Panc1 (cell line): ENCODE measurements around the gene CREBRF. TPM values are rescaled to one million over a fixed set of nuclear protein-coding genes. Genes with fewer than 3 reads are reported as not detected.
"Not testable (repeated sequence)": the region's sequence is repeated elsewhere in the genome, so short reads cannot be mapped to it uniquely, and the experiment has no call there.

Experiments used
- ATAC-seq: fragments of 200-7000 bp; cut with Tn5 transposase; 2 replicates; pipeline ENCODE4 v1.9.1; 2020; ENCODE audit warnings: mild to moderate bottlenecking, moderate library complexity
- BruUV-seq: library from RNA; stranded (reverse); fragments of 400-500 nt; replicated peaks from 2 replicates; lab custom pipeline; 2021; lab: Mats Ljungman, UMichigan
- CTCF ChIA-PET: fragments of 300-600 bp; sonication (Branson Sonifier 250); formaldehyde crosslinking; loops from one replicate; lab custom pipeline; 2022; ENCODE audit warnings: antibody characterized with exemption; lab: Charles Lee
- POLR2A ChIA-PET: fragments of 300-600 bp; sonication (Branson Sonifier 250); formaldehyde crosslinking; loops from one replicate; lab custom pipeline; 2022; ENCODE audit warnings: antibody characterized with exemption; lab: Charles Lee
- DNase-seq: peaks from one replicate; pipeline ENCODE4 v3.0.0-alpha.2; 2010; ENCODE audit warnings: low read depth, low spot score
- H3K27ac ChIP-seq: 2 replicates; pipeline ENCODE4 v1.5.1; 2011; ENCODE audit warnings: mild to moderate bottlenecking, low read length, inconsistent platforms
- H3K27me3 ChIP-seq: fragments of 200-500 bp; sonication (Bioruptor generic); 2 replicates; pipeline ENCODE4 v1.6.0; 2014; ENCODE audit warnings: low read length, inconsistent platforms; ENCODE audit not compliant: control insufficient read depth, insufficient read depth
- H3K36me3 ChIP-seq: fragments of 200-500 bp; sonication (Bioruptor generic); 2 replicates; pipeline ENCODE4 v1.5.1; 2014; ENCODE audit warnings: inconsistent platforms, mild to moderate bottlenecking, low read length, moderate library complexity; ENCODE audit not compliant: control insufficient read depth, insufficient read depth
- H3K4me1 ChIP-seq: 2 replicates; pipeline ENCODE4 v1.5.1; 2011; ENCODE audit warnings: inconsistent platforms, mild to moderate bottlenecking, low read length, moderate library complexity; ENCODE audit not compliant: control insufficient read depth, insufficient read depth
- H3K4me3 ChIP-seq, 2 experiments: 2 replicates each; pipeline ENCODE4 v1.5.1; 2011 to 2012; ENCODE audit warnings: low read depth in 2 of 2, low read length in 2 of 2, mild to moderate bottlenecking in 2 of 2, inconsistent platforms in 1 of 2, moderate library complexity in 1 of 2
- H3K9me3 ChIP-seq: fragments of 200-500 bp; sonication (Bioruptor generic); 2 replicates; pipeline ENCODE4 v1.5.1; 2014; ENCODE audit warnings: low read depth, mild to moderate bottlenecking, inconsistent platforms, low read length, moderate library complexity; ENCODE audit not compliant: control insufficient read depth, insufficient read depth
- POLR2AphosphoS5 ChIP-seq: IDR thresholded peaks from 2 replicates; pipeline ENCODE4 v1.6.1; 2012; ENCODE audit warnings: mild to moderate bottlenecking, low read depth, low read length, moderate library complexity
- SIN3A ChIP-seq: IDR thresholded peaks from 2 replicates; pipeline ENCODE4 v1.6.1; 2012; ENCODE audit warnings: low read depth, mild to moderate bottlenecking, low read length, moderate library complexity, borderline replicate concordance; ENCODE audit not compliant: insufficient read depth
- TCF7L2 ChIP-seq: IDR thresholded peaks from 2 replicates; pipeline ENCODE4 v1.6.1; 2011; ENCODE audit warnings: mild to moderate bottlenecking, low read depth, low read length, inconsistent platforms
- in situ Hi-C: cut with HindIII; loops from 2 replicates; pipeline ENCODE4 v1.10.0; 2016; ENCODE audit warnings: low sequenced_read_pairs, low pct_unique_long_range_greater_than_20kb
- intact Hi-C: fragments of 100-400 bp; cut with micrococcal nuclease; formaldehyde crosslinking; loops from one replicate; pipeline ENCODE4 v1.10.0; 2022; ENCODE audit not compliant: unreplicated experiment
- total RNA-seq: library from RNA; stranded (reverse); gene quantifications from one replicate; pipeline ENCODE4 v1.2.1, GENCODE V29; 2021; ENCODE audit not compliant: unreplicated experiment
- TF ChIP-seq, protein P1 (sequence below), 2 experiments: IDR thresholded peaks; 2 replicates each; pipeline ENCODE4 v1.6.1; 2011 to 2012; ENCODE audit warnings: low read depth in 2 of 2, control low read depth in 1 of 2, low read length in 1 of 2, mild to moderate bottlenecking in 1 of 2, moderate library complexity in 1 of 2; ENCODE audit not compliant: insufficient read depth in 1 of 2
- TF ChIP-seq, protein P2 (sequence below): fragments of 450-650 bp; IDR thresholded peaks from 2 replicates; pipeline ENCODE4 v1.5.1; 2017; ENCODE audit warnings: mild to moderate bottlenecking

The CREBRF gene
- total RNA-seq, 1 experiment from 2014 or later = 9.0 TPM

- POLR2A ChIA-PET = no interaction called here
- H3K4me3 ChIP-seq = no peak overlapping the region
- ATAC-seq (no peak), DNase-seq (no peak)
- no peaks in the 10 kb centered on the region for H3K27me3 ChIP-seq
- H3K4me1 ChIP-seq = no peaks in the 10 kb centered on the region
- no peak overlapping the region for H3K27ac ChIP-seq
- CTCF ChIA-PET = no interaction called here
- BruUV-seq = no TSS peak
- H3K36me3 ChIP-seq = no peaks in the 10 kb centered on the region; the same call in 1 of the 2 replicates
- no peaks in the 10 kb centered on the region for H3K9me3 ChIP-seq
- intact Hi-C loops (no loop called here), in situ Hi-C loops (no loop called here)
- TF ChIP-seq, protein P1, sequence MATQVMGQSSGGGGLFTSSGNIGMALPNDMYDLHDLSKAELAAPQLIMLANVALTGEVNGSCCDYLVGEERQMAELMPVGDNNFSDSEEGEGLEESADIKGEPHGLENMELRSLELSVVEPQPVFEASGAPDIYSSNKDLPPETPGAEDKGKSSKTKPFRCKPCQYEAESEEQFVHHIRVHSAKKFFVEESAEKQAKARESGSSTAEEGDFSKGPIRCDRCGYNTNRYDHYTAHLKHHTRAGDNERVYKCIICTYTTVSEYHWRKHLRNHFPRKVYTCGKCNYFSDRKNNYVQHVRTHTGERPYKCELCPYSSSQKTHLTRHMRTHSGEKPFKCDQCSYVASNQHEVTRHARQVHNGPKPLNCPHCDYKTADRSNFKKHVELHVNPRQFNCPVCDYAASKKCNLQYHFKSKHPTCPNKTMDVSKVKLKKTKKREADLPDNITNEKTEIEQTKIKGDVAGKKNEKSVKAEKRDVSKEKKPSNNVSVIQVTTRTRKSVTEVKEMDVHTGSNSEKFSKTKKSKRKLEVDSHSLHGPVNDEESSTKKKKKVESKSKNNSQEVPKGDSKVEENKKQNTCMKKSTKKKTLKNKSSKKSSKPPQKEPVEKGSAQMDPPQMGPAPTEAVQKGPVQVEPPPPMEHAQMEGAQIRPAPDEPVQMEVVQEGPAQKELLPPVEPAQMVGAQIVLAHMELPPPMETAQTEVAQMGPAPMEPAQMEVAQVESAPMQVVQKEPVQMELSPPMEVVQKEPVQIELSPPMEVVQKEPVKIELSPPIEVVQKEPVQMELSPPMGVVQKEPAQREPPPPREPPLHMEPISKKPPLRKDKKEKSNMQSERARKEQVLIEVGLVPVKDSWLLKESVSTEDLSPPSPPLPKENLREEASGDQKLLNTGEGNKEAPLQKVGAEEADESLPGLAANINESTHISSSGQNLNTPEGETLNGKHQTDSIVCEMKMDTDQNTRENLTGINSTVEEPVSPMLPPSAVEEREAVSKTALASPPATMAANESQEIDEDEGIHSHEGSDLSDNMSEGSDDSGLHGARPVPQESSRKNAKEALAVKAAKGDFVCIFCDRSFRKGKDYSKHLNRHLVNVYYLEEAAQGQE (IDR thresholded peaks at IDR 0.05; ENCODE audit: insufficient read depth in 1 of 2, low read depth in 2 of 2, low read length in 1 of 2) = no peak
- TF ChIP-seq SIN3A = no peak
These were observed 97.7 kb downstream of the CREBRF start for GRCh38 chr5:173153842-173154241.

- H3K27me3 ChIP-seq, H3K4me3 ChIP-seq, BruUV-seq, DNase-seq, H3K9me3 ChIP-seq, POLR2A ChIA-PET, intact Hi-C loops, in situ Hi-C loops, ATAC-seq, H3K36me3 ChIP-seq, H3K4me1 ChIP-seq, H3K27ac ChIP-seq: not testable (repeated sequence)
- CTCF ChIA-PET = interaction anchor here (0.6 kb wide), 1 partner anchor 13 kb away, joined by 5 read pairs; no protein-coding TSS in a partner anchor
These were observed 98.5 kb downstream of the CREBRF start for GRCh38 chr5:173154619-173155018.

DNA sequence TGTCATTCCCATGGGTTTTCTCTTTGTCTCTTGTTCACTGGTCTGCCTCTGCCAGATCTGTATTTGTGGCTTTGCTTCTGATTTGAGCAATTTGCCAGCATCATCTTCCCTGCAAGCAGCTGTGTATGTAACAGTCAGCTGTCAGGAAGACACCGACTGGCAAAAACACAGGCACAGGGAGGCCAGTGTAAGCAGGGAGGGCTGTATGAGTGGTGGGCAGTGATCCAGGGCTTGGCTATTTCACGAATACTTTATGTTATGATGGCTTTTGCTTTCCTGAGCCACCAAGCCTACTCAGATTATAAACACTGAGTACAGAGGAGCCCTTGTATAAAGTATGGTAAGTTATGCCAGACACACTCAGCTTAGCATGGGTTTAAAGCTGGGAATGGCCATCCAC, 99.8 kb downstream of the CREBRF start:
- ChIA-PET POLR2A (interaction anchor here (0.7 kb wide), 2 partner anchors 14 to 748 kb away, joined by 3 to 4 read pairs; no protein-coding TSS in a partner anchor), CTCF (interaction anchor here (0.7 kb wide), 1 partner anchor 26 kb away, joined by 5 read pairs; no protein-coding TSS in a partner anchor)
- no peak for ATAC-seq
- Histone ChIP-seq H3K9me3 (no peaks in the 10 kb centered on the region), H3K4me3 (no peak overlapping the region), H3K36me3 (no peaks in the 10 kb centered on the region; the same call in 1 of the 2 replicates), H3K27me3 (no peaks in the 10 kb centered on the region), H3K4me1 (no peaks in the 10 kb centered on the region), H3K27ac (no peak overlapping the region)
- in situ Hi-C loops (no loop called here), intact Hi-C loops (no loop called here)
- no TSS peak for BruUV-seq
- no peak for DNase-seq
- TF ChIP-seq, protein P1 (IDR thresholded peaks at IDR 0.05; ENCODE audit: insufficient read depth in 1 of 2, low read depth in 2 of 2, low read length in 1 of 2) = no peak
- TF ChIP-seq TCF7L2 = no peak
- no peak for TF ChIP-seq SIN3A
- TF ChIP-seq, protein P2, sequence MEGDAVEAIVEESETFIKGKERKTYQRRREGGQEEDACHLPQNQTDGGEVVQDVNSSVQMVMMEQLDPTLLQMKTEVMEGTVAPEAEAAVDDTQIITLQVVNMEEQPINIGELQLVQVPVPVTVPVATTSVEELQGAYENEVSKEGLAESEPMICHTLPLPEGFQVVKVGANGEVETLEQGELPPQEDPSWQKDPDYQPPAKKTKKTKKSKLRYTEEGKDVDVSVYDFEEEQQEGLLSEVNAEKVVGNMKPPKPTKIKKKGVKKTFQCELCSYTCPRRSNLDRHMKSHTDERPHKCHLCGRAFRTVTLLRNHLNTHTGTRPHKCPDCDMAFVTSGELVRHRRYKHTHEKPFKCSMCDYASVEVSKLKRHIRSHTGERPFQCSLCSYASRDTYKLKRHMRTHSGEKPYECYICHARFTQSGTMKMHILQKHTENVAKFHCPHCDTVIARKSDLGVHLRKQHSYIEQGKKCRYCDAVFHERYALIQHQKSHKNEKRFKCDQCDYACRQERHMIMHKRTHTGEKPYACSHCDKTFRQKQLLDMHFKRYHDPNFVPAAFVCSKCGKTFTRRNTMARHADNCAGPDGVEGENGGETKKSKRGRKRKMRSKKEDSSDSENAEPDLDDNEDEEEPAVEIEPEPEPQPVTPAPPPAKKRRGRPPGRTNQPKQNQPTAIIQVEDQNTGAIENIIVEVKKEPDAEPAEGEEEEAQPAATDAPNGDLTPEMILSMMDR = no peak
- no peak for TF ChIP-seq POLR2AphosphoS5
